Measurements from ENCODE around the gene RANBP3L. TPM values are rescaled to one million over a fixed set of nuclear protein-coding genes. Genes with fewer than 3 reads are reported as not detected.
A peak's percentile ranks its signal among the peaks of the same experiment; 100 is the strongest.

The RANBP3L gene
- total RNA-seq, 1 donor from 2014 or later: 0.13 TPM

DNA sequence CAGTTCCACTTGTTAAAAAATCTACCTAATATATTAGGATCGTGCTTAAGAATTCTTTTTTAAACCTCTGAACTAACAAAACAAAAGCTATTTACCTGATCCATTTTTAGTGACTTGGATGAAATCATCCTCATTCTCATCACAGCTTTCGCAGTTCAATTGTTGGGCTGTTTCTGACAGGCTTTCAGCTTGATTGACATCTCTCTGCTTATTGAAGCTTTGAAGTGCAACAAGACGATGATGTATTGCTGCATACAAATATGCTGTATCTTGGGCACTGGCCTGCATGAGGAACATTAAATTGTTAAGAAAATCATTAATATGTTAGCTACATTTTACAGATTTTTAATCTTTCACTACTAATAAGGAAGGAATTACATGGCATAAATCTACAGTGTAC, 50.5 kb downstream of the RANBP3L start:
- no peak for DNase-seq
- TF ChIP-seq CTCF (IDR thresholded peaks at IDR 0.05): no peak
- H3K4me3 Mint-ChIP-seq: no peak overlapping the region
- H3K27me3 Mint-ChIP-seq: no peaks in the 10 kb centered on the region
- H3K27ac Mint-ChIP-seq: no peak overlapping the region
- POLR2A ChIA-PET: no interaction called here
- H3K36me3 Mint-ChIP-seq (ENCODE audit: low read depth): no peaks in the 10 kb centered on the region
- H3K4me1 Mint-ChIP-seq: no peaks in the 10 kb centered on the region
- H3K9me3 Mint-ChIP-seq: no peaks in the 10 kb centered on the region
- CTCF ChIA-PET: interaction anchor here (1.2 kb wide), 1 partner anchor 10 kb away, joined by 3 read pairs; the partner anchor contains the start of gene NADK2
- intact Hi-C loops (cut with micrococcal nuclease): no loop called here
- ATAC-seq (ENCODE audit: low read depth): no peak

DNA sequence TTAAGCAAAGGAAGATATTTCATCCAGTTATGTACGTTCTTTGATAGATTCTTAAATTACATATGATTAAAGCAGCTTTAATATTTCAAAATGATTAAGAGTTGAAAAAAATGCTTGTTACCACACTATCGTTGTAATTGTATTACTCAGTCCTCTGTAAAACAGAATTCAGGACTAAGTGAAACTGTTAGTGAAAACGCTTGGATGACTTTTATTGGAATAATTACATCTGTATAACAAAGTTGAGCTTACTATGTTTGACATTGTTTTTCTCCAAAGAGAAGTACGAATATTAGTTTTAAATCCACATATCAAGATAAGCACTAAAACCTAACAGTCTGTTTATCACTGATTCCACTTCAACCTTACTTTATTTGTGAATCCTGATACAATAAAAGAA, 51.3 kb downstream of the RANBP3L start:
- ChIA-PET CTCF (interaction anchor here (1.2 kb wide), 1 partner anchor 9 kb away, joined by 3 read pairs; the partner anchor contains the start of gene NADK2), POLR2A (no interaction called here)
- DNase-seq (no peak), ATAC-seq (ENCODE audit: low read depth) (no peak)
- Mint-ChIP-seq H3K27me3 (no peaks in the 10 kb centered on the region), H3K4me3 (no peak overlapping the region), H3K27ac (no peak overlapping the region), H3K36me3 (ENCODE audit: low read depth) (no peaks in the 10 kb centered on the region), H3K4me1 (no peaks in the 10 kb centered on the region), H3K9me3 (no peaks in the 10 kb centered on the region)
- intact Hi-C loops (cut with micrococcal nuclease): no loop called here
- no peak for TF ChIP-seq CTCF (IDR thresholded peaks at IDR 0.05)

DNA sequence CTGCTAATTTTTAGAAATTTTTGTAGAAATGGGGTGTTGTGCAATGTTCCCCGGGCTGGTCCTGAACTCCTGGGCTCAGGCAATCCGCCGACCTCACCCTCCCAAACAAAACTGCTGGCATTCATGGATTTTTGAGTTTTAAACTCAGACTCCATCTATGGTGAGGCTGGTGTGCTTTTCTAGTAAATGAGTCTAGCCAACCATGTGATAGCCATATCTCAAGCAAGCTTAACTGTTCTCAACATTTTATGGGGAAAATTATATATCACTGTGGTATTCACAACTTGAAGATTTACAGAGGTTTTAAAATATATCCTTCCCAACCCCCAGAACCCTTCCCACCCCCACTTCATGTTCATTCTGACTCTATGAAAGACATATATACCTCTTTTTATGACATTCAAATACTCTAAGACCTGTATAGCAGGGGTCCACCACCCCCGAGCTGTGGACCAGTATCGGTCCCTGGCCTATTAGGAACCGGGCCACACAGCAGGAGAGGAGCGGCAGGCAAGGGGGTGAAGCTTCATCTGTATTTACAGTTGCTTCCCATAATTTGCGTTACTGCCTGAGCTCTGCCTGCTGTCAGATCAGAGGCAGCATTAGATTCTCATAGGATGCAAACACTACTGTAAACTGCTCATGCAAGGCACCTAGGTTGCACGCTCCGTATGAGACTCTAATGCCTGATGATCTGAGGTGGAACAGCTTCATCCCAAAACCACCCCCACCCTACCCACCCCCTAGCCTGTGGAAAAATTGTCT, 55.5 kb downstream of the RANBP3L start:
- Mint-ChIP-seq H3K9me3 (no peaks in the 10 kb centered on the region), H3K4me1 (peaks cover 11% of the 10 kb centered on the region), H3K4me3 (no peak overlapping the region), H3K27me3 (no peaks in the 10 kb centered on the region), H3K27ac (no peak overlapping the region), H3K36me3 (ENCODE audit: low read depth) (peaks cover 5% of the 10 kb centered on the region)
- DNase-seq (no peak), ATAC-seq (ENCODE audit: low read depth) (no peak)
- TF ChIP-seq CTCF (IDR thresholded peaks at IDR 0.05): no peak
- ChIA-PET POLR2A (no interaction called here), CTCF (no interaction called here)
- intact Hi-C loops (cut with micrococcal nuclease): loop anchor here (10.0 kb wide), 1 partner anchor 479 kb away; no protein-coding TSS in a partner anchor

GRCh38 chr5:36244076-36244475, 57.6 kb downstream of the RANBP3L start:
- intact Hi-C loops (cut with micrococcal nuclease): loop anchor here (5.0 to 10.0 kb wide), 4 partner anchors 481 to 1128 kb away; partner anchors contain the start of gene NUP155
- Mint-ChIP-seq H3K27me3 (no peaks in the 10 kb centered on the region), H3K9me3 (no peaks in the 10 kb centered on the region), H3K36me3 (ENCODE audit: low read depth) (peaks cover 5% of the 10 kb centered on the region), H3K4me3 (no peak overlapping the region), H3K4me1 (peaks cover 29% of the 10 kb centered on the region), H3K27ac (peak overlapping the region; percentile 3)
- no peak for TF ChIP-seq CTCF (IDR thresholded peaks at IDR 0.05)
- ChIA-PET CTCF (no interaction called here), POLR2A (no interaction called here)
- ATAC-seq (ENCODE audit: low read depth): no peak
- DNase-seq: no peak

DNA sequence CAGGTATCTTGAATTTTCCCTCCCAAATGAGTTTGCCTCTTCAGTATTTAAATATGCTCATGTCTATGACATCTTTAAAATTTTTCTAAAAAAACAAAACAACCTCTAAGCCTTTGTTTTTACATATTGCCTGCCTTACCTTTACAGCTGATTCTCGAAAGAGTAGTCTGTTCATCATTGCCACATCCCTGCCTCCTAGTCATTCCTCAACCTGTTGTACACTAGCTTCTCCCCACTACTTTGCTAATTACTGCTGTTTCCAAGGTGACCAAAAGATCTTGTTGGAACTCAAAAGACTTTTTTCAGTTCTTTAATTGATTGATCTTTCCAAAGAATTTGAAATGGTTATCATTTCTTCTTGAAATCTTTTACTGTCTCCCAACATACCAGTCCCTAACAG, 58.0 kb downstream of the RANBP3L start:
- Mint-ChIP-seq H3K4me3 (peak overlapping the region; percentile 12), H3K27ac (no peak overlapping the region), H3K36me3 (ENCODE audit: low read depth) (peaks cover 5% of the 10 kb centered on the region), H3K4me1 (peaks cover 32% of the 10 kb centered on the region), H3K9me3 (no peaks in the 10 kb centered on the region), H3K27me3 (no peaks in the 10 kb centered on the region)
- intact Hi-C loops (cut with micrococcal nuclease): loop anchor here (2.0 to 10.0 kb wide), 5 partner anchors 481 to 1129 kb away; partner anchors contain the start of genes NIPBL and NUP155
- POLR2A ChIA-PET: interaction anchor here (0.7 kb wide), 1 partner anchor 13 kb away, joined by 3 read pairs; no protein-coding TSS in a partner anchor
- CTCF ChIA-PET: no interaction called here
- no peak for DNase-seq
- TF ChIP-seq CTCF (IDR thresholded peaks at IDR 0.05): no peak
- ATAC-seq (ENCODE audit: low read depth): no peak

Measured in activated B cell treated with CpG ODN at 0.5 μM for 24 hours (primary cell).